Right forelimb (tissue), 1 donor: ENCODE measurements around the gene SNAPC1.
"Not testable (repeated sequence)": the region's sequence is repeated elsewhere in the genome, so short reads cannot be mapped to it uniquely, and the experiment has no call there.

Experiments used
- DNase-seq: peaks from one replicate; pipeline ENCODE4 v3.0.0-alpha.2; 2018

The SNAPC1 gene, protein sequence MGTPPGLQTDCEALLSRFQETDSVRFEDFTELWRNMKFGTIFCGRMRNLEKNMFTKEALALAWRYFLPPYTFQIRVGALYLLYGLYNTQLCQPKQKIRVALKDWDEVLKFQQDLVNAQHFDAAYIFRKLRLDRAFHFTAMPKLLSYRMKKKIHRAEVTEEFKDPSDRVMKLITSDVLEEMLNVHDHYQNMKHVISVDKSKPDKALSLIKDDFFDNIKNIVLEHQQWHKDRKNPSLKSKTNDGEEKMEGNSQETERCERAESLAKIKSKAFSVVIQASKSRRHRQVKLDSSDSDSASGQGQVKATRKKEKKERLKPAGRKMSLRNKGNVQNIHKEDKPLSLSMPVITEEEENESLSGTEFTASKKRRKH

GRCh38 chr14:61761959-61762786 lies at the start of gene SNAPC1:
SNAPC1 (plus strand) TSS chr14:61762420; CDS start chr14:61762461, 41 bp downstream.
- DNase-seq, result peak; percentile 96

DNA sequence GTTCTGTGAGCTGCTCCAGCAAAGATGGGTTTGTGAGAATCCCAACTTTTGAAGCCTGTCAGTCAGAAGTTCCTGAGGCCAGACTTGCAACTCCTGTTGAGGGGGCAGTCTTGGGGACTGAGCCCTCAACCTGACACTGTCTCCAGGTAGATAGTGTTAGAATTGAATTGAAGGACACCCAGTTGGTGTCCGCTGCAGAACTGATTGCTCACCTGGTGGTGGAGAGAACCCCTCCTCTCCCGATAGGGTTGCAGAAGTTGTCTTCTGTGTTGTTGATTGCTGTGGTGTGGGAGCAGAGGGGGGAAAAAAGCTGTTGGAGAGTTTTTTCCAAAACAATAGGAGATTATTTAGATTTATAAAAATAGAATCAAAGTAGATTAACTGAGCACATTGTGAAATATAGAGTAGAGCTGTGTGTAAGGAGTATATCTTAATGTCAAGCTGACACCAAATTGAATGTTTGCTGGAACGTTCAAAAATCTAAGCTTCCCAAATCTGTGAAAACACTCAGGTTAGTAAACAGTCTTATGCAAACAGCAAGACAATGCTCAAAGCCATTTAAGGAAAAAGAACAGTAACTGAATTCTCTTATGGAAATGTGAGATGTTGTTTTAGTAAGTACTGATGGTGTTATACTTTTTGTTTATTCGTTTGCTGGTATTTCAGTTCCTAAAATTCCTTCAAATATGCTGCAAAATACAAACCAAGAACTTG lies 48.3 kb upstream of the SNAPC1 start:
- no peak for DNase-seq

- no peak for DNase-seq
These were observed 45.3 kb upstream of the SNAPC1 start for GRCh38 chr14:61716956-61717355.

DNA sequence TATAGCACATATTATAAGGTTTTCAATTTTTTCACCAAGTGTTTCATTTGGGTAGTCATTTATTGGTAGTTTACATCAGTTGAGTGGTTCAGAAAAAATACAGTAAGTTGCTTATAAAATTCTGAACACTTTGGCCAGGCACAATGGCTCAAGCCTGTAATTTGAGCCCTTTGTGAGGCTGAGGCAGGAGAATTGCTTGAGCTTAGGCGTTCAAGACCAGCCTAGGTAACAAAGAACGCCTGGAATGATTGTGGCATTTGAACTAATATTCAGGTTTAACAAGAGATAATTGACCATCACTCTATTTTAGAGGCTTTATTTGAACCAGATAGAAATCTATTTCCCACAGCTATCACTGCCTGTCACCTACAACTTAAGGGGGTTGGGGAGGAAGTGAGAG lies 44.2 kb upstream of the SNAPC1 start:
- DNase-seq, result no peak

DNA sequence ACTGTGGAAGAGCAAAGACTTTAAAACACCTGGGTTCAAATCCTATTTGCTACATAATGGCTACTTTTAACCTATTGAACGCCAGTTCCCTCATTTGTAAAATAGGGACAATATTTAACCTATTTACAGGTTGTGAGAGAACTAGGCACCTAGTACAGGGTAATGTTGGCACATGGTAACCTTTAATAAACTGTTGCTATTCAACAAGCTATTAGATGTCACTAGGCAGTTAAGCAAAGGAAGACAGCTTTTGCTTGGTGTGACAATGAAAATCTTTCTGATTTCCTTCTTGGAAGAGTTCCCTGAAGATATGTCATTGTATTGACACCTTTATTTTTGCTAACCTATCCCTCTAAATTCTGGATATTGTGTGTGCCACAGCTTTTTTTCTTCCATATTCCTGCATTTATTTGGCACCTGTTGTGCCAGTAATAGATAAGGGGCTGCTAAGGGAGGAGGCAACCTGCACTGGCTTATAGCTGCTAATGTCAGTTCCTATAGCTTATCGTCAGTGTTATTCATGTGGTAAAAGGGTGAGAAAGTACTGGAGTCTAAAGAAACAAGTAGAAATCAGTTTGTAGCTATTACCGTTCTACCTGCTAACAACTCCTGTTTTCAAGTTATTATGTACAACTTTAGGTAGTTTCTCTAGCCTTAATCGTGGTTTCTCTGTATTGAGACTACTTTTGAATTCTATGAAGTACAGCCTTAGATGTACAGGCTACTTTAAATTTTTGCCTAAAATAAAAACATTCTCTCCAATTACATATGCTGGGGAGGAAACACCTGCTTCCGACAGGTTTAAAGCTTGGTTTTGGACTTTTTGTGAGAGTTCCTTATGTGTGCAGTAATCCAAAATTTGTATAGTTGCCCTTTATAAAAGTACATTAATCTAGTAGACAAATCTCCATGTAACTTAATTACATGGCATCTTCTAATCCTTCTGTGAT lies 42.6 kb upstream of the SNAPC1 start:
- no peak for DNase-seq

- DNase-seq, result no peak
These were observed 41.9 kb upstream of the SNAPC1 start for GRCh38 chr14:61720294-61720661.

DNA sequence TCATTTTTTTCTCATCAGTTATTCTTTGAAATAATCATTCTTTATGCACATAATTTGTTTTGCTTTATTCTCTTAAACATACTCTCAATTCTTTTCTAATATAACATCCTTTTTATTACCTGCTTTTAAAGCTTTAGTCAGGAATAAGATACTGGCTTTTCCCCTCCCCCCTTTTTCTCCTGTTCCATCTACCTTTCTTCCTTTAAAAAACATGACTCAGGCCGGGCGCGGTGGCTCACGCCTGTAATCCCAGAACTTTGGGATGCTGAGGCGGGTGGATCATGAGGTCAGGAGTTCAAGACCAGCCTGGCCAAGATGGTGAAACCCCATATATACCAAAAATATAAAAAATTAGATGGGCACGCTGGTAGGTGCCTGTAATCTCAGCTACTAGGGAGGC lies 41.5 kb upstream of the SNAPC1 start:
- DNase-seq, result no peak

DNA sequence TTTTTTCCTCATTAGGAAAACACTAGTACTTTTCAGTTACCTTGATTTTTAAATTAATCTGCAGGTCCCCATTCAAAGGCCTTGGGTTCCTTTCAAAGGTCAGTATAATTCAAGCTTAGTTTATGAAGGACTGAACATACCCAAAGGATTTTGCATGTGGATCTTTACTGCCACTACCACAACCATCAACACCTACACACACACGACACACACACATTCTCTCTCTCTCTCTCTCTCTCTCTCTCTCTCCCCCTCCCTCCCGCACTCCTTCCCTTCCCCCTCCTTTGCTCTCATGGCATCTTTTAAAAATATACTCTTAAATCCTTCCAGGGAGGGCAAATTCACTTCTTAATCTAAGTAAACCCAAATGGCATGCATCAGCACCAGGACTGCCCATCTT lies 38.1 kb upstream of the SNAPC1 start:
- DNase-seq, result no peak

DNA sequence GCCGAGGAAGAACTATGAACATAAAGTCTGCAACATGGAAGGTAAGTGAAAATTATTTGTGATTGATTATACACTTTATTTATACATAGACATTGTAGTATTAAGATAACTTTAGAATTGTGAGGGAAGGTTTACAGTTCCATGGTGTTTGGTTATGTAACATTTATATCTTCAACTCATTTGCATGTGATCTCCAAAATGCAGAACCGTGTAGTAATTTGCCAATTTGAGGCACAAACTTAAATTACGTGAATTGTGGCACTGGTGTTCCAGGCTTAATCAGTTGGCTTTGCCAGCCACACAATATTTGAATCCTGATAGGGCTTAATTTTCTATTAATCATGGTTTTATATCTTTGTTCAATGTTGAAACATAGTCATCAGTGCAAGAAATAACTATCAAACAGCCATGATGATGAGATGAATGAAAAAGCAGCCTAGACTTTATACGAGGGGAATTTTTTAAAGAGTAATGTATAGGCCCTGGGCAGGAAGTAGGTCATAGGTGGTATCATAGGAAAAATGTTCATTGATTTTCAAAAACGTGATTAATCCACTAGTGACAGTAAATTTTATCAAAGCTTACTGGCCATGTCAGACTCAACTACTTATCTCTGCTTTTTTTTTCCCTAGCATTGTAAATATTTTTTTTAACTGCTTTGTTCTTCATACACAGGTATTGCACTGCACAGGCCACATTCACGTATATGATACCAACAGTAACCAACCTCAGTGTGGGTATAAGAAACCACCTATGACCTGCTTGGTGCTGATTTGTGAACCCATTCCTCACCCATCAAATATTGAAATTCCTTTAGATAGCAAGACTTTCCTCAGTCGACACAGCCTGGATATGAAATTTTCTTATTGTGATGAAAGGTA lies 35.2 kb upstream of the SNAPC1 start:
- no peak for DNase-seq

- DNase-seq, result no peak
These were observed 31.4 kb upstream of the SNAPC1 start for GRCh38 chr14:61730756-61731373.

GRCh38 chr14:61733972-61734371 lies 28.2 kb upstream of the SNAPC1 start:
- no peak for DNase-seq

DNA sequence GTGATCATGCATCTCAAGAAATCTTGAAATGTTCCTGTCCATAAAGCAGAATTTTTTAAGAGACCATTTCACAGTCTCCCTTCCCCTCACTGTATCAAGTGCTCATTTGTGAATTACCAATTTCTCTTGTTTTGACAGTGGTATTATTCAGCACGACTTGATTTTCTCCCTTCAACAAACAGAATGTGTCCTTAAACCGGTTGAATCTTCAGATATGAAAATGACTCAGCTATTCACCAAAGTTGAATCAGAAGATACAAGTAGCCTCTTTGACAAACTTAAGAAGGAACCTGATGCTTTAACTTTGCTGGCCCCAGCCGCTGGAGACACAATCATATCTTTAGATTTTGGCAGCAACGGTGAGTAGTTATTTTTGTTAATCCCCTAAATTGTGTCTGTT lies 25.5 kb upstream of the SNAPC1 start:
- no peak for DNase-seq

DNA sequence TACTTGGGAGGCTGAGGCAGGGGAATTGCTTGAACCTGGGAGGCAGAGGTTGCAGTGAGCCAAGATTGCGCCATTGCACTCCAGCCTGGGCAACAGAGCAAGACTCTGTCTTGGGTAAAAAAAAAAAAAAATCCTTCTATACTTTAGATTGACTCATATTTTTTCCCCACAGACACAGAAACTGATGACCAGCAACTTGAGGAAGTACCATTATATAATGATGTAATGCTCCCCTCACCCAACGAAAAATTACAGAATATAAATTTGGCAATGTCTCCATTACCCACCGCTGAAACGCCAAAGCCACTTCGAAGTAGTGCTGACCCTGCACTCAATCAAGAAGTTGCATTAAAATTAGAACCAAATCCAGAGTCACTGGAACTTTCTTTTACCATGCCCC lies 24.3 kb upstream of the SNAPC1 start:
- DNase-seq, result no peak

GRCh38 chr14:61739133-61739532 lies 23.1 kb upstream of the SNAPC1 start:
- DNase-seq, result no peak

- DNase-seq, result no peak
These were observed 19.8 kb upstream of the SNAPC1 start for GRCh38 chr14:61742371-61742770.

DNA sequence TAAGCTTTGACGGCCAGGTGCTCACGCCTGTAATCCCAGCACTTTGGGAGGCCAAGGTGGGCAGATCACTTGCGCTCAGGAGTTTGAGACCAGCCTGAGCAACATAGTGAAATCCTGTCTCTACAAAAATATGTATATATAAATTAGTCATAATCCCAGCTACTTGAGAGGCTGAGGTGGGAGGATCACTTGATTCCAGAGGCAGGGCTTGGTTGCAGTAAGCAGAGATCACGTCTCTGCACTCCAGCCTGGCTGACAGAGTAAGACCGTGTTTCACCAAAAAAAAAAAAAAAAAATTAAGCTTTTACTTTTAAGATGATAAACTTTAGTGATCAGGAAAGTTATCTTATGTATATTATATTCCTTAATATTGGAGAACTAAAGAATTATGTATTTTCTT lies 18.0 kb upstream of the SNAPC1 start:
- DNase-seq, result no peak

DNA sequence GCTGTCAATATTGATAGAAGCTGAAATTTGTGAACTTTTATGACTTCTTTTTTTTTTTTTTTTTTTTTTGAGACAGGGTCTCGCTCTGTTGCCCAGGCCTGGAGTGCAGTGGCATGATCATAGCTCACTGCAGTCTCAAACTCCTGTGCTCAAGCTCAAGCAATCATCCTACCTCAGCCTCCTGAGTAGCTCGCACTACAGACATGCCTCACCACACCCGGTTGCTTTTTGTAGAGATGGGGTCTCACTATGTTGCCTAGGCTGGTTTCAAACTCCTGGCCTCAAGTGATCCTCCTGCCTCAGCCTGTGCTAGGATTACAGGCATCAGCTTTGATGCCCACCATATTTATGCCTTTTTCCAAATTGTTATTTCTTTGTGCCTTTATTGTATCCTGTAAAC lies 15.9 kb upstream of the SNAPC1 start:
- not testable (repeated sequence) for DNase-seq

DNA sequence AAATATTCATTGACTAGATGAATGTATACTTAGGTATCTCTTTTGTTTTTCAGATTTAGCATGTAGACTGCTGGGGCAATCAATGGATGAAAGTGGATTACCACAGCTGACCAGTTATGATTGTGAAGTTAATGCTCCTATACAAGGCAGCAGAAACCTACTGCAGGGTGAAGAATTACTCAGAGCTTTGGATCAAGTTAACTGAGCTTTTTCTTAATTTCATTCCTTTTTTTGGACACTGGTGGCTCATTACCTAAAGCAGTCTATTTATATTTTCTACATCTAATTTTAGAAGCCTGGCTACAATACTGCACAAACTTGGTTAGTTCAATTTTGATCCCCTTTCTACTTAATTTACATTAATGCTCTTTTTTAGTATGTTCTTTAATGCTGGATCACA lies 15.3 kb upstream of the SNAPC1 start:
- DNase-seq, result no peak

DNA sequence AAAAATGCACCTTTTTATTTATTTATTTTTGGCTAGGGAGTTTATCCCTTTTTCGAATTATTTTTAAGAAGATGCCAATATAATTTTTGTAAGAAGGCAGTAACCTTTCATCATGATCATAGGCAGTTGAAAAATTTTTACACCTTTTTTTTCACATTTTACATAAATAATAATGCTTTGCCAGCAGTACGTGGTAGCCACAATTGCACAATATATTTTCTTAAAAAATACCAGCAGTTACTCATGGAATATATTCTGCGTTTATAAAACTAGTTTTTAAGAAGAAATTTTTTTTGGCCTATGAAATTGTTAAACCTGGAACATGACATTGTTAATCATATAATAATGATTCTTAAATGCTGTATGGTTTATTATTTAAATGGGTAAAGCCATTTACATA lies 14.9 kb upstream of the SNAPC1 start:
- DNase-seq, result no peak

- no peak for DNase-seq
These were observed 13.0 kb upstream of the SNAPC1 start for GRCh38 chr14:61749264-61749663.

DNA sequence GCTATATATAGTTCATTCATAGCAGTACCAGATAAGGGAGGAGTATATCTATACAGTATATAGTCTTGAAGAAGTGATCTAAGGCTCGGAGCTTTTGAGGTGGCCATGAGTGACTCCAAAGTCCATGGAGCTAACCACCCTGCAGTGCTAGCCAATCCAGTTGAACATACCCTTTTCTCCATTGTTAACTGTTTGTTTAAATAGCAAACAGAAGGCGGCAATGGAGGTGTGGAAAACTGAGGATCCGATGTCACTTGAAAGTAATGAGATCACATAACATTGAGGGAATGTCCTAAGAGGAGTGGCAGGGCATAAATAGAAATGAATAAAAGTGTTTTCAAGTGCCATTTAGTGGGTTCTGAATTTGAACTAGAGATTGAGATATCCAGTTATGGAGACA lies 12.4 kb upstream of the SNAPC1 start:
- DNase-seq, result no peak
